DOHH2 (cell line): Measurements from ENCODE around the gene PRKAR2B.
"Not testable (repeated sequence)": the region's sequence is repeated elsewhere in the genome, so short reads cannot be mapped to it uniquely, and the experiment has no call there.

Experiments used
- H3F3A ChIP-seq: fragments of 200-600 bp; sonication (generic), shearing (Covaris generic); 2 replicates; pipeline ENCODE4 v1.6.0; 2016; ENCODE audit warnings: antibody characterized with exemption, mild to moderate bottlenecking; ENCODE audit not compliant: control insufficient read depth, insufficient read depth
- H3K27ac ChIP-seq: fragments of 200-600 bp; sonication (generic); 2 replicates; pipeline ENCODE4 v1.5.1; 2014; ENCODE audit warnings: low read depth, mild to moderate bottlenecking, low read length, moderate library complexity
- H3K27me3 ChIP-seq: fragments of 200-600 bp; sonication (generic); 2 replicates; pipeline ENCODE4 v1.6.1; 2014; ENCODE audit warnings: mild to moderate bottlenecking, low read length, mixed read lengths; ENCODE audit not compliant: control insufficient read depth
- H3K36me3 ChIP-seq: fragments of 200-600 bp; sonication (generic); 2 replicates; pipeline ENCODE4 v1.6.1; 2014; ENCODE audit warnings: mild to moderate bottlenecking, low read length, moderate library complexity, mixed read lengths; ENCODE audit not compliant: control insufficient read depth
- H3K4me1 ChIP-seq: fragments of 200-600 bp; sonication (generic); 2 replicates; pipeline ENCODE4 v1.6.1; 2014; ENCODE audit warnings: mild to moderate bottlenecking, low read length, mixed read lengths; ENCODE audit not compliant: control insufficient read depth
- H3K4me2 ChIP-seq: fragments of 200-600 bp; sonication (generic); 2 replicates; pipeline ENCODE4 v1.6.0; 2014; ENCODE audit warnings: mild to moderate bottlenecking, low read length, moderate library complexity
- H3K4me3 ChIP-seq: fragments of 200-600 bp; sonication (generic); 2 replicates; pipeline ENCODE4 v1.5.1; 2014; ENCODE audit warnings: mild to moderate bottlenecking, low read length, mixed read lengths
- H3K79me2 ChIP-seq: fragments of 200-600 bp; sonication (generic); 2 replicates; pipeline ENCODE4 v1.6.1; 2014; ENCODE audit warnings: mild to moderate bottlenecking, low read length, mixed read lengths; ENCODE audit not compliant: control insufficient read depth
- H3K9me2 ChIP-seq: fragments of 200-600 bp; sonication (generic); replicated peaks from 2 replicates; pipeline ENCODE4 v1.6.1; 2014; ENCODE audit warnings: mild to moderate bottlenecking, low read length, mixed read lengths; ENCODE audit not compliant: control insufficient read depth
- H3K9me3 ChIP-seq: fragments of 200-600 bp; sonication (generic); 2 replicates; pipeline ENCODE4 v1.6.1; 2014; ENCODE audit warnings: antibody characterized with exemption, low read length, mixed read lengths; ENCODE audit not compliant: control insufficient read depth, insufficient read depth
- H4K20me1 ChIP-seq: fragments of 200-600 bp; sonication (generic); 2 replicates; pipeline ENCODE4 v1.6.0; 2014; ENCODE audit warnings: low read depth, mild to moderate bottlenecking, antibody characterized with exemption, low read length, moderate library complexity; ENCODE audit not compliant: control insufficient read depth, insufficient read depth
- CTCF ChIP-seq: fragments of 200-600 bp; sonication (generic); IDR thresholded peaks from one replicate; pipeline ENCODE4 v1.5.1; 2014; ENCODE audit warnings: antibody characterized with exemption, mild to moderate bottlenecking, low read depth, low read length; ENCODE audit not compliant: poor library complexity, severe bottlenecking
- EZH2phosphoT487 ChIP-seq: fragments of 200-600 bp; sonication (generic); IDR thresholded peaks from 2 replicates; pipeline ENCODE4 v1.6.1; 2017; ENCODE audit warnings: borderline replicate concordance, mild to moderate bottlenecking, antibody characterized with exemption, low read length, moderate library complexity, mixed read lengths

The PRKAR2B gene

GRCh38 chr7:107051376-107051775 is 6.9 kb downstream of the PRKAR2B start:
- H3K9me3 ChIP-seq, result 0 out of 2 replicates have a peak, but pooled peaks cover 3% of the 10 kb centered on the region
- peaks cover 55% of the 10 kb centered on the region for H3K36me3 ChIP-seq
- no peak overlapping the region for H3K4me3 ChIP-seq
- TF ChIP-seq EZH2phosphoT487 (no peak), CTCF (no peak)
- H3K4me1 ChIP-seq, result peaks cover 72% of the 10 kb centered on the region
- no peak overlapping the region for H3K27ac ChIP-seq
- peaks cover 87% of the 10 kb centered on the region for H3K79me2 ChIP-seq
- H3K9me2 ChIP-seq, result no peaks in the 10 kb centered on the region
- no peaks in the 10 kb centered on the region for H3K27me3 ChIP-seq
- H4K20me1 ChIP-seq, result peaks cover 2% of the 10 kb centered on the region; the same call in 1 of the 2 replicates
- peak overlapping the region; percentile 64 for H3K4me2 ChIP-seq
- H3F3A ChIP-seq, result peaks cover 12% of the 10 kb centered on the region

- H3K4me1 ChIP-seq, result peaks cover 49% of the 10 kb centered on the region
- peaks cover 32% of the 10 kb centered on the region for H3K36me3 ChIP-seq
- not testable (repeated sequence) for H3K27me3 ChIP-seq, H3K9me3 ChIP-seq, H3K9me2 ChIP-seq, H4K20me1 ChIP-seq, H3K4me2 ChIP-seq, H3K27ac ChIP-seq, H3K4me3 ChIP-seq, H3F3A ChIP-seq
- H3K79me2 ChIP-seq, result peaks cover 86% of the 10 kb centered on the region
Measured at GRCh38 chr7:107054965-107055364, 10.5 kb downstream of the PRKAR2B start.

GRCh38 chr7:107056058-107056457 is 11.6 kb downstream of the PRKAR2B start:
- H4K20me1 ChIP-seq, H3K27ac ChIP-seq, H3K9me2 ChIP-seq, H3F3A ChIP-seq, H3K9me3 ChIP-seq, H3K4me3 ChIP-seq, H3K4me2 ChIP-seq, H3K27me3 ChIP-seq: not testable (repeated sequence)
- Histone ChIP-seq H3K36me3 (peaks cover 27% of the 10 kb centered on the region), H3K79me2 (peaks cover 86% of the 10 kb centered on the region), H3K4me1 (peaks cover 38% of the 10 kb centered on the region)

GRCh38 chr7:107056728-107057473 is 12.4 kb downstream of the PRKAR2B start:
- peaks cover 32% of the 10 kb centered on the region for H3K4me1 ChIP-seq
- no peaks in the 10 kb centered on the region for H3K27me3 ChIP-seq
- peak overlapping the region; percentile 1; the same call in 1 of the 2 replicates for H3K4me2 ChIP-seq
- H3F3A ChIP-seq, result peaks cover 8% of the 10 kb centered on the region
- no peaks in the 10 kb centered on the region for H3K9me2 ChIP-seq
- TF ChIP-seq CTCF, result no peak
- no peak for TF ChIP-seq EZH2phosphoT487
- peaks cover 27% of the 10 kb centered on the region for H3K36me3 ChIP-seq
- no peak overlapping the region for H3K4me3 ChIP-seq
- H4K20me1 ChIP-seq, result no peaks in the 10 kb centered on the region; the same call in 1 of the 2 replicates
- H3K27ac ChIP-seq, result no peak overlapping the region
- 0 out of 2 replicates have a peak, but pooled peaks cover 3% of the 10 kb centered on the region for H3K9me3 ChIP-seq
- peaks cover 86% of the 10 kb centered on the region for H3K79me2 ChIP-seq
